Heart right ventricle (tissue), 16 donors: ENCODE measurements around the gene SLC10A3. TPM values are rescaled to one million over a fixed set of nuclear protein-coding genes. Genes with fewer than 3 reads are reported as not detected.
A peak's percentile ranks its signal among the peaks of the same experiment; 100 is the strongest.

Source experiments
- ATAC-seq, 8 donors: fragments of 200-7000 bp; cut with Tn5 transposase; one replicate each; pipeline ENCODE4 v1.9.1; 2020; ENCODE audit warnings: mild to moderate bottlenecking in 8 of 8, moderate library complexity in 8 of 8, moderate number of reproducible peaks in 1 of 8
- DNase-seq, 2 donors: peaks; one replicate each; pipeline ENCODE4 v3.0.0-alpha.2; 2020
- H3K27ac ChIP-seq, 10 donors: fragments of 200-600 bp; sonication (generic) in 2 of 10; one replicate each; pipeline versions ENCODE4 v1.5.0 to v1.8.0; 2020 to 2022; ENCODE audit warnings: mild to moderate bottlenecking in 3 of 10
- H3K27me3 ChIP-seq, 7 donors: fragments of 200-600 bp; one replicate each; pipeline ENCODE4 v1.8.0; 2021 to 2022; ENCODE audit warnings: mild to moderate bottlenecking in 2 of 7
- H3K36me3 ChIP-seq, 9 donors: fragments of 200-600 bp; sonication (generic) in 1 of 9; one replicate each; pipeline versions ENCODE4 v1.5.0 to v1.8.0; 2020 to 2022; ENCODE audit warnings: mild to moderate bottlenecking in 2 of 9
- H3K4me1 ChIP-seq, 9 donors: fragments of 200-600 bp; sonication (generic) in 1 of 9; one replicate each; pipeline versions ENCODE4 v1.5.0 to v1.8.0; 2020 to 2022; ENCODE audit warnings: mild to moderate bottlenecking in 4 of 9
- H3K4me3 ChIP-seq, 10 donors: fragments of 200-600 bp; sonication (generic) in 2 of 10; one replicate each; pipeline versions ENCODE4 v1.5.0 to v1.8.0; 2020 to 2022; ENCODE audit warnings: mild to moderate bottlenecking in 7 of 10, moderate library complexity in 2 of 10
- H3K9me3 ChIP-seq, 11 donors: fragments of 200-600 bp in 10 of 11; sonication (generic) in 2 of 11; one replicate each; pipeline versions ENCODE4 v1.5.0 to v1.8.0; 2013 to 2022; ENCODE audit warnings: mild to moderate bottlenecking in 2 of 11, control low read depth in 1 of 11, moderate library complexity in 1 of 11
- CTCF ChIP-seq, 9 donors: fragments of 200-600 bp; sonication (generic) in 2 of 9; IDR thresholded peaks; one replicate each; pipeline versions ENCODE4 v1.5.0 to v1.8.0; 2021 to 2022; ENCODE audit warnings: antibody characterized with exemption in 9 of 9, mild to moderate bottlenecking in 5 of 9, moderate library complexity in 1 of 9
- WGBS, 2 donors: extraction: QIAGEN DNeasy Blood & Tissue Kit; methylation state at CpG; one replicate each; pipeline ENCODE4 v1.1.7; 2013; ENCODE audit warnings: inconsistent platforms in 1 of 2; 5-methylcytosine and 5-hydroxymethylcytosine counted together
- intact Hi-C, 10 donors: fragments of 100-400 bp; cut with DNase I; formaldehyde crosslinking; loops; one replicate each; pipeline versions ENCODE4 v1.11.1 to v1.14.2; 2022
- polyA plus RNA-seq, 2 donors: library from polyadenylated mRNA; stranded (reverse); fragments of 200-250 nt; gene quantifications; one replicate each; pipeline ENCODE4 v1.2.3, GENCODE V29; 2013
- total RNA-seq, 10 donors: library from RNA; stranded (reverse); fragmentation: NEBNext Ultra II Directional in 3 of 10; extraction: Animal tissue kit (Norgen Biotek cat#: 25700) in 3 of 10; gene quantifications; one replicate each; pipeline versions ENCODE4 v1.2.1 to v1.2.4, GENCODE V29; 2021 to 2023
- donor health status: Arrhythmogenic right ventricular cardiomyopathy.
- donor health status: ischemic (EF 13 %, LVEDD 7.1; RV severe dilation, severe dysfunction).
- donor health status: healthy with polysubstance abuse.
- donor health status: DM: no; HTN: yes; CAD: no.
- donor health status: DM: no; HTN: no; CAD: no.
- donor health status: ischemic (EF 25% LVEDD 6.9; RV normal size, moderate dysfunction).
- donor health status: ischemic (EF 25% LVEDD 5.7; RV mildly dilated, moderate dysfunction).
- donor health status: healthy.
- donor health status: DM: yes; HTN: yes; CAD: no.
- donor health status: Ischemic cardiomyopathy.
- donor health status: ischemic (EF 35%, LVEDD 5.7; RV mildly dilated, moderate dysfunction).
- donor health status: nonischemic (EF 11% LVEDD 7.7; RV severe dilation, severe dysfunction).
- donor health status: DM: yes; HTN: yes; CAD: no.
- donor health status: PGD.
- donor health status: ischemic (EF 29% LVEDD 5.4; RV normal size, mild dysfunction).
- donor health status: nonischemic (EF 23%, LVEDD 6.1; RV moderate dilation, normal function).

SLC10A3 gene
- total and polyA plus RNA-seq, 12 donors: 8.7 to 38.1 (median 12.1) TPM

- Histone ChIP-seq H3K4me1 (peaks cover 0 to 11% (median 6%) of the 10 kb centered on the region in 9 donors), H3K27ac (peak overlapping the region in 7 of 10 donors; percentile 23 to 68 (median 59)), H3K36me3 (peaks cover 0 to 41% (median 0%) of the 10 kb centered on the region in 9 donors), H3K4me3 (no peak overlapping the region), H3K27me3 (no peaks in the 10 kb centered on the region), H3K9me3 (no peaks in the 10 kb centered on the region)
- DNase-seq (peak; percentile 82 to 87), ATAC-seq (peak; percentile 87 to 95 (median 92))
- 21 to 24% methylated on average over 32 to 34 of the region's 34 CpGs for WGBS, 2 donors
- intact Hi-C loops: loop anchor here in 4 of 10 donors (1.0 to 5.0 kb wide), 4 partner anchors 137 to 162 kb away; partner anchors contain the start of genes FLNA (in 1 of the 4) and RPL10 (in 1 of the 4)
- TF ChIP-seq CTCF (IDR thresholded peaks at IDR 0.05): peak; percentile 82 to 100 (median 95)
Measured at GRCh38 chrX:154534526-154535322, 44.3 kb upstream of the SLC10A3 start.

- intact Hi-C loops: loop anchor here in 1 of 10 donors (5.0 kb wide), 1 partner anchor 135 kb away; the partner anchor contains the start of gene RPL10
- TF ChIP-seq CTCF (IDR thresholded peaks at IDR 0.05): no peak
- DNase-seq (no peak), ATAC-seq (no peak)
- no peaks in the 10 kb centered on the region for H3K27me3 ChIP-seq
- H3K36me3 ChIP-seq: peaks cover 0 to 41% (median 0%) of the 10 kb centered on the region in 9 donors
- H3K9me3 ChIP-seq: no peaks in the 10 kb centered on the region
- H3K4me3 ChIP-seq: no peak overlapping the region
- peaks cover 0 to 11% (median 6%) of the 10 kb centered on the region in 9 donors for H3K4me1 ChIP-seq
- 95% methylated on average over 16 to 23 of the region's 23 CpGs for WGBS, 2 donors
- no peak overlapping the region for H3K27ac ChIP-seq
Measured at GRCh38 chrX:154532690-154533089, 42.3 kb upstream of the SLC10A3 start.

- Histone ChIP-seq H3K9me3 (no peaks in the 10 kb centered on the region), H3K27me3 (peaks cover 0 to 9% (median 0%) of the 10 kb centered on the region in 7 donors), H3K36me3 (peaks cover 0 to 41% (median 0%) of the 10 kb centered on the region in 9 donors), H3K27ac (no peak overlapping the region), H3K4me1 (peaks cover 0 to 21% (median 7%) of the 10 kb centered on the region in 9 donors), H3K4me3 (no peak overlapping the region)
- WGBS, 2 donors: 40 to 65% methylated on average over 3 to 16 of the region's 16 CpGs
- no peak for ATAC-seq
- intact Hi-C loops: loop anchor here in 1 of 10 donors (5.0 kb wide), 1 partner anchor 134 kb away; the partner anchor contains the start of gene RPL10
- no peak for DNase-seq
- TF ChIP-seq CTCF (IDR thresholded peaks at IDR 0.05): no peak
Measured at GRCh38 chrX:154531626-154532025, 41.2 kb upstream of the SLC10A3 start.

- TF ChIP-seq CTCF (IDR thresholded peaks at IDR 0.05): no peak
- peaks cover 0 to 21% (median 7%) of the 10 kb centered on the region in 9 donors for H3K4me1 ChIP-seq
- H3K9me3 ChIP-seq: no peaks in the 10 kb centered on the region
- intact Hi-C loops: loop anchor here in 1 of 10 donors (5.0 kb wide), 1 partner anchor 133 kb away; the partner anchor contains the start of gene RPL10
- H3K27me3 ChIP-seq: peaks cover 0 to 9% (median 0%) of the 10 kb centered on the region in 7 donors
- no peak overlapping the region for H3K27ac ChIP-seq
- no peak overlapping the region for H3K4me3 ChIP-seq
- DNase-seq (no peak), ATAC-seq (no peak)
- WGBS, 2 donors: 92 to 93% methylated on average over 9 to 11 of the region's 11 CpGs
- H3K36me3 ChIP-seq: peaks cover 0 to 34% (median 0%) of the 10 kb centered on the region in 9 donors
Measured at GRCh38 chrX:154530286-154530685, 39.9 kb upstream of the SLC10A3 start.
